ENCODE data around the gene SHBG.

DNA sequence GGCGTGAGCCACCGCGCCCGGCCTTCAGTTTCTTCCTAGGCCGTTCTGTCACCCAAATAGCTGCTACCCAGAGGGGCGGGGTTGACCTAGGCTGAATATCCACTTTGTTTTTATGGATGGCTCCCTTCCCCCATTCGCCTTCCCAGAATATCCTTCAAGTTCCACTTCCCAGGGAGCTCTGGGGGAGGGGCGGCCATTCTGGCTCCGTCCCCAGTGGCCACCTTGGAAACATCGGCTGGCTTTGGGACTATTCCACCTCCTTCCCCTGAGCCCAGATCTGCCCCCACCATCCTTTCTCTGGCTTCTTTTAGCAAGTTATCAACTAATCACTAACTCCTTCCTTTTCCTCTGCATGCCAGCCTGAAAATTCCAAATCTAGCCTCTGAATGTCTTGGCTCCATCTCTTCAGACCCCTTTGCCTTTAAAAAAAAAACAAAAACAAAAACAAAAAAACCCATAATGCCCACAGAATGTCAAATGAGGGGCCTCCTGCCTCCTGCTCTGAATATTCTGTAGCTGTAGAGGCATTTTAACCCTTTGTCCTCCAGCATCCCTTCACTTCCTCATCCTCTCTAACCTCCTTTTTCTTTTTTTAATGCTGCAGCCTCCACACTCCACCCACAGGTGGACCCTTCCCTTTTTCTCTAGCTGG lies 27.1 kb downstream of the SHBG start:
- TF ChIP-seq GATA2 (IDR thresholded peaks at IDR 0.05; ENCODE audit: low read depth, low read length): no peak
- TF ChIP-seq GATA3 (IDR thresholded peaks at IDR 0.05; ENCODE audit: low read depth, low read length): no peak

Measured in SH-SY5Y (cell line).